IPS-NIHi7 (cell line): ENCODE data around the gene OTUD7B.
"Not testable (repeated sequence)": the region's sequence is repeated elsewhere in the genome, so short reads cannot be mapped to it uniquely, and the experiment has no call there.

Experiments used
- DNase-seq: peaks from one replicate; pipeline ENCODE4 v3.0.0; 2012; ENCODE audit warnings: mixed read lengths; ENCODE audit errors: extremely low spot score

The OTUD7B gene

DNA sequence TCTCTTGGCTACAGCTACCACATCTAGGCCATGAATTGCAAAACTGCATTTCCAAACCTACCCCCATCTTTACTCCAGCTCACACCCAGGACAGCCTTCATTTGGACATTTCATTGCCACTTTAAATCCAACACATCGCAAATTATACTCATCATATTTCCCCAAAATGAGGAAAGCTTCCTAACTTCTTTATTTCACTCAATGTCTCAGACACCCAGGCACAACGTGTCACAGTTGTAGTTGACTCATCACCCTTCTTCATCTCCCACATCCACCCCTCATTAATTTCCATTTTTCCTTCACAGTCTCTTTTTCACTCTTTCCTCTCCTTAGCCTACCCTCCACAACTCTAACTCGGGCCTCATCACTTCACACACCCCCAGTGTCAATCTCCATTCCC, 6.7 kb downstream of the OTUD7B start:
- no peak for DNase-seq

DNA sequence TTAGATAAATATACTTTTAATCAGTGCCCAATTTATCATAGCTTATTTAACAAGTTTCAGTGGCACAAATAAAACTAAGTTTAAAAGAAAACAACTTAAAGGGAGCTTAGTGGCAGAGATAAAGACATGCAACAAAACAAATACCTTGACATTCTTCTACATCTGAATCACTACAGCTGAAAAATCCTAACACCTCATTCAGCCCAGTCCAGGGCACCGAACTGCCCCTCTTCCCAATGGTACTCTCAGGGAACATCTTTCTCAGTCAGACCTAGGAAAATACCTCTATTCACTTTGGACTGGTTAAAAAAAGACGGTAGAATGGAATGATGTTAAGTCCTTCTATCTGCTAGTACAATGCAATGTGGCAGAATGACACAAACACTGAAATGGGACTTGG, 8.3 kb downstream of the OTUD7B start:
- DNase-seq: no peak

GRCh38 chr1:150001415-150001814, 9.1 kb downstream of the OTUD7B start:
- DNase-seq: no peak

DNA sequence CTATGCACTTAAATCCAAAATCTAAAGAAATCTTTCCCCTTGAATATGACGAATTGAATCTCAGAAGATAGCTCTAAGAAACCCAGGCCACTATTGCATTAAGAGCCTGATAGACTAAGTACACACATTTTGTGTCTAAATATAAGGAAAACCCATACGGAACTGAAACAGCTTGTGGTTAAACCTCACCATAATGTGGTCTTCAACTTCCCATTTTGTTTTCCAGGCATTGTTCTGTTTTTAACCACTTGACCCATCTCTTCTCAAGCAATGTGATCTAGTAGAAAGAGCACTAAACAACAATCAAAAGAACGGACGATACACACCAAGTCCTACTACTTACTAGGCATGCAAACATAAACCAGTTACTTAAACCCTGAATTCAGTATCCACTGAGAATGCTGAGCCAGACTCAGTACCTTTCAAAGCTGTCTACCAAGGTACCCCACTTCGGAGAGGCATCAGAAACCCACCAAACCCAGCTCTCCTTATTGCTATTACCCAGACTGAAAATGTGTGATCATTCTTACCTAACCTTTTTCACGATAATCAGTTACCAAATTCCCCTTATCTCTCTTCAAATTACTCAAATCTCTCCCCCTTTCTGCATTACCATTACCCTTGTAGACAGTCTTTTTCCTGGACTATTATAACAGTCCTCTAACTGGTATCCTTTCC, 12.8 kb downstream of the OTUD7B start:
- DNase-seq: no peak

DNA sequence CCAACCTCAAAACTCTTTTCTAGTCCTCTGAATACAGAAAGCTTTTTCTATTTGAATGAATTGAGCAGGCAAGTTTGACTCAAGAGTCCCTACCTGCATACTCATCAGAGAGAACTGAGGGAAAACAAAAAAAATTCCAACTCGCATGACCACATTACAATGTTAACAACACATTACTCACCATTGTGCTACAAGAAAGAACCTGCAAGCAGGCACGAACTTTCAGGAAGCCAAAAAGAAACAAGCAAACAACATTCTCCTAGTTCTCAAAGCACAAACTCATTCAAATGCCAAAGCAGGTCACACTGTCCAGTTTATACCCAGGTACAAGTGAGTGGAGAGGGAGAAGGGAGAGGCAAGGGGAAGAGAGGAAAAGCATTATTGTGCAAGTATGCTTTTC, 14.6 kb downstream of the OTUD7B start:
- no peak for DNase-seq

DNA sequence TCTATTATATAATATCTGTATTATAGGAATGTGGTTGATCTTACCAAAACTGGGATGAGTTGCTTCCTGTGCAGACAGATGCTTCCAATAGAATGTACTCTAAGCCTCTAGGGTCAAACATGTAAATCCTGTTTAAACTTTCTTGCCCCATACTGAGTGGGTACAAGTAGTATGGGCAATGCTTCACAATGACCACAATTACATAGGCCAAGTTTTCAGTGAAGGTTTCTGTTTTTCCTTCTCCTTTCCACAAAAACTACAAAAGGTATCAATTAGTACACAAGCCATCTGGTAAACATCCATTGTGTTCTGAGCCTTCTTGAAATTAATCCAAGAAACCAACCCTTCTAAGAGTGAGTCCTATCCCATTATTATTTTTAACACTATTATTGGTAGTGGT, 16.8 kb downstream of the OTUD7B start:
- no peak for DNase-seq

DNA sequence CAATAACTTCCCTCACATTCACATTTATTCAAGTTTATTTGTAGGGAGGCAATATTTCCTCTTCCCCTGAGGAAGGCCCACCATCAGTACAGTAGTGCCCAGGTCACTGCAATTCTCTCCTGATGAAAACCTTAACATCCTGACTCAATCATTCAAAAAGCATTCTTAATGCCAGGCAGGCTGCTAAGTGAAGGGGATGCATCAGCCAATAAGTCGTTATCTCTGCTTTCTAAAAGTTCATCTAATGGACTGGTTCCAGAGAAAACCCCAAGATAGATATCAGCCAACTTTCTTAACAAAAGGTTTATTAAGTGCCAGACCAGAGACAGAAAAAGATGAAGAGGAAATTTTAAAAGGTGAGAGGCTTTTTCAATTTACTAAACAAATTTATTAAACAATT, 17.3 kb downstream of the OTUD7B start:
- DNase-seq: no peak

DNA sequence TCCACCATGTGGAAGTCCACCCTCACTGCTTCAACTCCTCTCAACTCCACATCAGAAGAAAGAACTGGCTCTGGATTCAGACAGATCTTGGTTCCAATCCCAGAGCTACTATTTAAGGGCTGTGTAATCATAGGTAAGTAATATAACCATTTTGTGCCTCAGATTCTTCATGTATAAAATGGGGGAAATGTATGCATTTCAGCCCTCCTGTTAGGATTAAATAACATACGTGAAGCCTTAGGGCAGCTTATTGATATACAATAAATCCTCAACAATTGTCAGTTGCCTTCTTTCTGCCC, 23.3 kb downstream of the OTUD7B start:
- no peak for DNase-seq

GRCh38 chr1:149986486-149987296, 23.8 kb downstream of the OTUD7B start:
- DNase-seq: no peak

DNA sequence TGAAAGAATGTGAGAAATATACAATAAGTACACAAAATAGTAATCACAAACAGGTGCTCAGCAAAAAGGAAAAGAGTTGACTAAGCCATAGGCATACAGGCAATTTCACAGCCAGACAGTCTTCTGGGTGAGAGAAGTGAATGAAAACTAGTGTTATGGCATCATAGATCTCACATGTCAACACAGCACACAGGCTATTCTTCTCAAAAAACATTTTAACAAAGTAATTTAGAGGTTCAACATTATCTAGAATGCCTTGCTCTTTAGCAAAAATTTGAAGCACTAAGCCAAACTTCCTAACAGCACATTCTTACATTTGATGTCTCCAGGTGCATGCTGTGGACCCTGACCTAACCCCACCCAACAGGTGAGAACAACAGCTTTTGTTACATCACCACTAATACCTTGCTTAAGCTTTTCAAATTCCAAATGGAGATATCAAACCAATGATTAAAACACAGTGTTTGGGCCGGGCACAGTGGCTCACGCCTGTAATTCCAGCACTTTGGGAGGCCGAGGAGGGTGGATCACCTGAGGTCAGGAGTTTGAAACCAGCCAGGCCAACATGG, 30.5 kb downstream of the OTUD7B start:
- DNase-seq: no peak

GRCh38 chr1:149979245-149979971, 31.1 kb downstream of the OTUD7B start:
- DNase-seq: no peak

- no peak for DNase-seq
Observed at GRCh38 chr1:149978547-149979023, 31.9 kb downstream of the OTUD7B start.

GRCh38 chr1:149977345-149977744, 33.2 kb downstream of the OTUD7B start:
- DNase-seq: no peak

GRCh38 chr1:149972547-149972946, 38.0 kb downstream of the OTUD7B start:
- DNase-seq: no peak

DNA sequence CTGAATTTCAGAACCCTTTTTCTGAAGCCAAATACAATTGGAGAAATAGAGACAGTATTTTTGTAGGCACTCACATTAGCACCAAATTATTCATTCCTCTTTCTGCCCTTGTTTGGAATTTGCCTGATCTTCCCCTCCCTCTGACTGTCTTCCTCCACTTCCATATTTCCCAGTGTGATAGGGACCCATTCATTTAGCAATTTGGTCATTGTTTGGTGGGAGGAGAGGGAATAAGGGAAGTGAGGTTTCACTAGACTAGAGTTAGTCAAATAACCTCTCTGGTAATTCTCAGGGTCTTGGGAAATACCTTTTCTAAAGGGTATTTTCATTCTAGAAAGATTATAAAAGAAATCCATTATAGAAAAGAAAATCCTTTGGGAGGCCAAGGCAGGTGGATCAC, 42.9 kb downstream of the OTUD7B start:
- no peak for DNase-seq

GRCh38 chr1:149967041-149967440, 43.5 kb downstream of the OTUD7B start:
- no peak for DNase-seq

- no peak for DNase-seq
Observed at GRCh38 chr1:149966405-149966804, 44.1 kb downstream of the OTUD7B start.

- no peak for DNase-seq
Observed at GRCh38 chr1:149965440-149965839, 45.1 kb downstream of the OTUD7B start.

- no peak for DNase-seq
Observed at GRCh38 chr1:149963358-149963757, 47.2 kb downstream of the OTUD7B start.

DNA sequence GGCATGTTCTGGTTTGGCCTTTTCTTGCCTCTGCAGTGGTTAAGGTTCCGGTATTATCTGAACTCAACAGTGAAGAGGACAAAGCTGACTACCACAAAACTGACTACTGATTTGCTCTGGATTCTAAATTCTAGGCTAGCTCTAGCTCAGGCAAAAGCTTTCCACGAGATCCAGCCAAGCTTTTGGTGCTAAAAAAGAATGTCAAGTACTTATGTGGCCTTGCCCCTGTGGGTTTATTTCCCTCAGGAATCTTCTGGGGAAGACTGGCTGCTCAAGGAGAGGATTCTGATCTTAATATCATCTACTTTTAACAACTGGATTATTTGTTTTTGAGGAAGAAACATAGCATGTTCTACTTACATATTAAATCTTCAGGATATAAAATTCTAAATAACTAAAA, 47.8 kb downstream of the OTUD7B start:
- DNase-seq: no peak

DNA sequence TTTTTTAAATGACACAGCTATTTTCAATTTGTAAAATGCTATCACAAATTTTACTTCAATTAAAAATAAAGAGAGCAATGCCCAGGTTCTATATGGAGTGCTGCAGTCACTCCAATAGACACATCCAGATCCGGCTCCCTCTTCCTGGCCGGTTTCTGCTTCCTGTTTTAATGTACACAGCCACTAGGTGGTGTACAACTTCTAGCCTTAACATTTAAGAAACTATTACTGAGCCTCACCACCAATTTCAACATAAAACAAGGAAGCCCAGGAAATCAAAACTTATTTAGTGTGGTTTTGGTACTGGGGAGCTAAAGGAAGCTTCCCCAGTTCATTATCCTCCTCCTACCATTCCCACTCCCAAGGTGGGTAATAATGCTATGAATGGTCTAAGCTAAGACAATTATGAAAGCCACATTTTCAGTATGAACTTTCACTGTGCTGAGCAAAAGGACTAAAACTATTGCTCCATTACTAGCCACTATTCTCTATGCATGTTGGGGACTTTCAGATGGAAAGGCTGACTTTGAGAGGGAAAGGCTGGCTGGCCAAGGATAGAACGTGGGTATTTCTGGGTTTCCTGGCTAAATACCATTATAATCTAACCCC, 48.4 kb downstream of the OTUD7B start:
- DNase-seq: peak; percentile 65

- not testable (repeated sequence) for DNase-seq
Observed at GRCh38 chr1:149957548-149957947, 53.0 kb downstream of the OTUD7B start.
